GM18873 (cell line): ENCODE measurements around the gene AP3S2.
"Not testable (repeated sequence)": the region's sequence is repeated elsewhere in the genome, so short reads cannot be mapped to it uniquely, and the experiment has no call there.

Source experiments
- ATAC-seq: cut with Tn5 transposase; IDR thresholded peaks from one replicate; pipeline ENCODE4 v1.9.1; 2021; ENCODE audit warnings: mild to moderate bottlenecking, moderate library complexity, moderate number of reproducible peaks; ENCODE audit not compliant: unreplicated experiment, low FRiP score

Gene AP3S2

DNA sequence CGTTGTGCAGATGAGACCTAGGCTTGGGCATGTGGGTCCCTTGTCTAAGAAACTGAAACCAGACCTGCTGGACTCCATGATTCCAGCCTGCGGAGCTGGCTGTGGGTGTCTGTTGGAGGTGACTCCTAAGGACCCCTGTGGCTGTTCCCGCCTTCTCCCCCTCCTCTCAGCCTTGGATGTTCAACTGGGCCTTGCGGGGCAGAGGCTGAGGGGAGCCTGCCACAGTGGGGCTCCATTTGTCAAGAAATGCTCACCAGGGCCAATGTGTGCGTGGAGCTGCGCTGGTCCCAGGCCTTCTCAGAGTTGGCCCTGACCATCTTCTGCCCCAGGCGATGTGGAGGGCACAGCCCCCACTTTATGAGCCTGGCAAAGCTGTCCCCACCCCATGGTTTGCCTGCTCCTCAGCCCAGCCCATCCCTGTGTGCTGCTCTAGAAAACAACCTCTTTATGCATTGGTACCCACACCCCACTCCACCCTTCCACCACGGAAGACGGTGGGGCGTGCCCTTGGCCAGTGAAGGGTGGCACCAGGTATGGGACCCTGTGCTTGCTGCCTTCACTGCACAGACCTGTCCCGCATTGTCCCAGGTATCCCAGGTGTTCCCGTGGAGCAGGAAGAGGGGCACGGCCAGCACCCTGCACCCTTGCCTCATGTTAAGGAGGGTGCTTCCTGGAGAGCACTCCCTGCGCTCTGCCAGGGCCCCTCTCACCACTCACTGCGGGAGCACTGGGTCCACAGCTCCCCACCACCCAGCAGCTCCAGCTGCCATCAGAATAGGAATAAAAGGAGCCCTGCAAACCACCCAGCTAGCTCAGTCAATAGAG is 109.7 kb downstream of the AP3S2 start:
- no peak for ATAC-seq

DNA sequence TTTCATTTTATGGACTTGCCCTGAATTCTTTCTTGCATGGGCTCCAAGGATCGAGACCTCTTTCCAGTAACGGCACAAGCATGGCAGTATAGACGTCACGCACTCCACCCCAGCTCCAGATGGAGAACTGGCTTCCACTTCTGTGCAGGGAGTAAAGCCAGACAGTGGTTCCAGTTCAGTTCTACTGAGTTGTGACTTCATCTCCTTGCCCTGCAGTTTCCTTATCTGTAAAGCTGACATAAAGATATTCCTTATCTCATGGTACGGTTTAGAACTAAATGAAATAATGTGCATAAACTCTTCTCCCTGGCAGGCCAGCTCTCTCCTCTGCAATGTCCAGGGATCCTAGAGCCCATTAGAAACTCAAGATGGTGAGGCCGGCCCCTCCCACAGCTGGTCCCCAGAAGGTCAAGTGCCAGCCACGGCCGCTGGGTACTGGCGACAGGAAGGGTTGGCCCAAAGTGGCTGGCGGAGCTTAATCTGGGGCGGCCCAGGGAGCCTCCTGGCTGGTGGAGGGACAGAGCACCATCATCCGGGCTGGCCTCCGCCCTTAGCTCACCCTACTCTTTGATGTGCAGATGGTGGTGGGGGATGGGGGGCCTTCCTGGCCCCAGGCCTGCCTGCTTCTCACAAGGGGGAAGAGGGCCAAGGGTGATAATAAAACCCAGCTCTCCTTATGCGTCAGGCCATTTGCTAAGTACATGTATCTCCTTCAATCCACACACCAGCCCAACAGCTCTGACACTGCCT is 110.5 kb downstream of the AP3S2 start:
- no peak for ATAC-seq

DNA sequence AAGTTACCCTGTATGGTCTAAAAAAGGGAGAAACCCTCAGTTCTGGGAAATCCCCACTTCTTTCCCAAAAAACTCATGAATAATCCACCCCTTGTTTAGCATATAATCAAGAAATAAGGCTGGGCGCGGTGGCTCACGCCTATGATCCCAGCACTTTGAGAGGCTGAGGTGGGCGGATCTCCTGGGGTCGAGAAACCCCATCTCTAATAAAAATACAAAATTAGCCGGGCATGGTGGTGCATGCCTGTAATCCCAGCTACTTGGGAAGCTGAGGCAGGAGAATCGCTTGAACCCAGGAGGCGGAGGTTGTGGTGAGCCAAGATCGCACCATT is 111.2 kb downstream of the AP3S2 start:
- ATAC-seq = not testable (repeated sequence)

DNA sequence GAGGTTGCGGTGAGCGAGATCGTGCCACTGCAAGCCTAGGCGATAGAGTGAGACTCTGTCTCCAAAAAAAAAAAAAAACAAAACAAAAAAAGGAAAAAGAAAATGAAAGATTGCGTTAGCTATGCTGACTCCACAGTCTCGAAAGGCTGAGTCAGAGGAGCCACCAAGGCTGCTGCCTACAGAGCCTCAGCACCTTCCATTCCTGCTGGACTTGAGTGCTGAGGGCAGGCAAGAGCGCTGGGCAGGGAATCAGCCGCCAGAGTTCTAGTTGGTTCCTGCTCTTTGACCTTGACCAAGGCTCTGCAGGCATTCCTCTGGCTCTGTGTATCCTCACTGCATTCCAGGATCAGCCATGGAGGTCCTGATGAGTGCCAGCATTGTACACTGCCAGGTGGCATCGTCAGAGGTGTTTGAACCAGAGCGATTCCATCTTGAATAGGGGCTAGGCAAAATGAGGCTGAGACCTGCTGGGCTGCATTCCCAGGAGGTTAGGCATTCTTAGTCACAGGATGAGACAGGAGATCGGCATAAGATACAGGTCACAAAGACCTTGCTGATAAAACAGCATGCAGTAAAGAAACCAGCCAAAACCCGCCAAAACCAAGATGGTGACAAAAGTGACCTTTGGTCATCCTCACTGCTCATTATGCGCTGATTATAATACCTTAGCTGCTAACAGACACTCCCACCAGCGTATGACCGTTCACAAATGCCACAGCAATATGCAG is 111.7 kb downstream of the AP3S2 start:
- ATAC-seq = no peak

DNA sequence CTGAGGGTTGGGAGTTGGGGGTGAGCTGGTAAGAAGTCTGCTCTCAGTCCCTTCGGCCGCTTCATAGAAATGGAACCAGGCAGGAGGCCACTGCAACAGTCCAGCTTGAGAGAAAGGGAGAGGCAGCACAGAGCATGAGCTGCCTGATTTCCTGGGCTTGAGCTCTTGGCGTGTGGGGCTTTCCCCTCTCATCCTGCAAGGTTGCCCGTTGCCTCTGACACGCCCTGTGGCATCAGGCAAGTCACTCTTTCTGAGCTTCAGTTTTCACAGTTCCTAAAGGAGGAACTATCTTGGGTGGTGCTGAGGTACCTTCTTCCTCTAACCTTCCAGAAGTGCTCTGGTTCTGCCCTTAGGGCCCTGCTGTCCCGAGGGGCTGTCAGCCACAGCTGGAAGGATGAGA is 112.7 kb downstream of the AP3S2 start:
- no peak for ATAC-seq

DNA sequence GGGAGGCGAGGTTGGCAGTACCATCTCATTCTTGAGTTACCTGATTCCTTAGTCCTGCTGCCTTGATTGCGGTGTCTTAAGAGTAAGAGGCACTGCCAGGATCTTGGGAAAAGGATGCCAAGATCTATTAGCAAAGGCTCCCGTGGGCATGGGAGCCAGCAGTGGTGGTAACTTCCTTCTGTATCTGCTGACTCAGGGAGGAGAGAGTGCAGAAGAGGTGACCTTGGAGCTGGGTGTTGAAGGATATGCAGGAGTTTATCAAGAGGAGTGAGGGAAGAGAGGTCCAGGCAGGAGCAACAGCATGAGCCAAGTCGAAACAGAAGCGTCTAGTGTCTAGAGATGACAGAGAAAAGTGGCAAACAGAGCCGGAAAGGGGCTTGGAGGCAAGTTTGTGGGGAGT is 113.2 kb downstream of the AP3S2 start:
- no peak for ATAC-seq
